Measurements from ENCODE around the gene CARHSP1. TPM values are rescaled to one million over a fixed set of nuclear protein-coding genes. Genes with fewer than 3 reads are reported as not detected.
"Not testable (repeated sequence)": the region's sequence is repeated elsewhere in the genome, so short reads cannot be mapped to it uniquely, and the experiment has no call there.

Gene CARHSP1
- total RNA-seq, 1 experiment from 2014 or later = 182 TPM

DNA sequence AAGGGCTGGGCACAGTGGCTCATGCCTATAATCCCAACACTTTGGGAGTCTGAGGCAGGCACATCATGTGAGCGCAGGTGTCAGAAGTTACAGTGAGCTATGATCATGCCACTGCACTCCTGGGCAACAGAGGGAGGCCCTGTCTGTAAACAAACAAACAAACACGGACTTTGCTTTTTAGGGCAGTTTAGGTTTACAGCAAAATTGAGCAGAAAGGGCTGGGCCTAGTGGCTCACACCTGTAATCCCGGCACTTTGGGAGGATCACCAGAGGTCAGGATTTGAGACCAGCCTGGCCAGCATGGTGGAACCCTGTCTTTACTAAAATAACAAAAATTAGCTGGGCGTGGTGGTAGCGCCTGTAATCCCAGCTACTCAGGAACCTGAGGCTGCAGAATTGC, 3.3 kb upstream of the CARHSP1 start:
- H3K27ac ChIP-seq = no peak overlapping the region
- H3K4me3 ChIP-seq = no peak overlapping the region
- H3K9me3 ChIP-seq (replicated peaks) = no peaks in the 10 kb centered on the region
- H3K27me3 ChIP-seq (replicated peaks) = no peaks in the 10 kb centered on the region
- peaks cover 22% of the 10 kb centered on the region for H3K4me1 ChIP-seq (replicated peaks)
- peaks cover 7% of the 10 kb centered on the region; the same call in 1 of the 2 replicates for H3K36me3 ChIP-seq
- no peak for DNase-seq (ENCODE audit: low read depth in 1 of 2, low spot score in 2 of 2)

DNA sequence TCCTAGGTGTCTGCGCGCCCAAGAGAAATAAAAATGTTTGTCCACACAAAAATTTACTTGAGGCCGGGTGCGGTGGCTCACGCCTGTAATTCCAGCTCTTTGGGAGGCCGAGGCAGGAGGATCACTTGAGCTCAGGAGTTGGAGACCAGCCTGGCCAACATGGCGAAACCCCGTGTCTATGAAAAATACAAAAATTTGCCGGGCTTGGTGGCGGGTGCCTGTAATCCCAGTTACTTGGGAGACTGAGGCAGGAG, 1.1 kb upstream of the CARHSP1 start:
- not testable (repeated sequence) for H3K27ac ChIP-seq; H3K4me3 ChIP-seq; H3K9me3 ChIP-seq (replicated peaks); DNase-seq (ENCODE audit: low read depth in 1 of 2, low spot score in 2 of 2); H3K27me3 ChIP-seq (replicated peaks)
- H3K36me3 ChIP-seq = peaks cover 27% of the 10 kb centered on the region
- peaks cover 28% of the 10 kb centered on the region for H3K4me1 ChIP-seq (replicated peaks)

DNA sequence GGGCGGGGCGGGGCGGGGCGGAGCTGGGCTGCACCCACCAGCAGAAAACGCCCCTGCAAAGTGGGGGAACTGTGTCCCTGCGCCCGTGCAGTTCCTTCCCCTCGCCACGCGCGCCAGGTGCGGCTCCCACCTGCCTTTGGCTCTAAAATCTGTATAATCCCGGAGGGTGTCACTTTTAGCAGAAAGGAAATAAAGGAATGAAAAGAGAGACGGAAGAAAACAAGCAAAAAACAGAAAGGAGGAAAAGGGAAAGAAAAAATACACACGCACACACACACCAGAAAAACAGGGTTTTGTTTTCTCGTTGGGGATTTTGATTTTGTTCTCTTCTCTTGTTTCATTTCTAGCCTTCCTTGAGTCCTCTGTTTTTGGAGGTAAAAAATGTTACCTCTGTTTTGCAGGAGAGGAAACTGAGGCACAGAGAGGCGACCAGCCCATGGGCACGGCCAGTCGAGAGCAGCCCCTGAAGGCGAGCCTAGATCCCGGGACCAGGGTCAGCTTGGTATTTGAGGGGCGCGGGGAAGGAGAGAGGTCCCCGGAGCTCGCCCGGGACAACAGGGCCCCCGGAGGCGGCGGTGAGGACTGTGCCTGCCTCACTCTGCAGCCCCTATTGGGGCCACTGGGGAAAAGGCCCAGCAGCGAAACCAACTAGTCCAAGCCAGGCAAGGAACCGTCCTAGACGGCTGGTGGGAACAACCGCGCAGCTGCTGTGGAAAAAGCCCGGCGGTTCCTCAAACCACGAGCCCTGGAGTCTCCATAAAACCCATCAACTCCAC, 594 bp upstream of the CARHSP1 start:
- no peak for DNase-seq (ENCODE audit: low read depth in 1 of 2, low spot score in 2 of 2)
- Histone ChIP-seq H3K36me3 (peaks cover 32% of the 10 kb centered on the region), H3K4me1 (replicated peaks) (peaks cover 33% of the 10 kb centered on the region), H3K9me3 (replicated peaks) (no peaks in the 10 kb centered on the region), H3K27ac (peak overlapping the region; percentile 25; the same call in 1 of the 2 replicates), H3K27me3 (replicated peaks) (no peaks in the 10 kb centered on the region), H3K4me3 (peak overlapping the region; percentile 75)

DNA sequence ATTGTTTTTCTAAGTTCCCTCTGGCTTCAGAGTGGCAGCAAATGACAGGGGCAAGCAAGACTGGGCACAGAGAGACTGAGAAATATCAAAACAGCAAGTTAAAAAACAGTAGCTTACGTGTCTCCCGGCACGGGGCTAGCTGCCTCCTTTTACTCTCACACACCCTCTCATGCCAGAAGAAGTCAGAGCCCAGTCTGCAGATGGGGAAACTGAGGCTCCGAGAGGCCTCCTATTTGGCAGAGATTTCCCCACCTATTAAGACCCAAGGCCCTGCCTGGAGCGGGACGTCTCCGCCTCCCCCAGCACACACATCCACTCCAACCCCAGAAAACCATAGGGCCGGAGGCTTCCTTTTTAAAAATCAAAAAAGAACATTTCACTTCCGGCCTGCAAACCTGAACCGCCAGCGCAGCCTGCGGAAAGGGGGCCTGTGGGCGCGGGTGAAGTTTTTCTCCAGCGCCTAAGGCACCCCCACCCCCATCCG, 832 bp downstream of the CARHSP1 start:
- peak overlapping the region; percentile 58 for H3K27ac ChIP-seq
- H3K36me3 ChIP-seq = peaks cover 44% of the 10 kb centered on the region
- H3K4me3 ChIP-seq = peak overlapping the region; percentile 75
- H3K4me1 ChIP-seq (replicated peaks) = peaks cover 41% of the 10 kb centered on the region
- DNase-seq (ENCODE audit: low read depth in 1 of 2, low spot score in 2 of 2) = peak in 1 of 2 experiments; percentile 77
- H3K27me3 ChIP-seq (replicated peaks) = no peaks in the 10 kb centered on the region
- H3K9me3 ChIP-seq (replicated peaks) = no peaks in the 10 kb centered on the region

DNA sequence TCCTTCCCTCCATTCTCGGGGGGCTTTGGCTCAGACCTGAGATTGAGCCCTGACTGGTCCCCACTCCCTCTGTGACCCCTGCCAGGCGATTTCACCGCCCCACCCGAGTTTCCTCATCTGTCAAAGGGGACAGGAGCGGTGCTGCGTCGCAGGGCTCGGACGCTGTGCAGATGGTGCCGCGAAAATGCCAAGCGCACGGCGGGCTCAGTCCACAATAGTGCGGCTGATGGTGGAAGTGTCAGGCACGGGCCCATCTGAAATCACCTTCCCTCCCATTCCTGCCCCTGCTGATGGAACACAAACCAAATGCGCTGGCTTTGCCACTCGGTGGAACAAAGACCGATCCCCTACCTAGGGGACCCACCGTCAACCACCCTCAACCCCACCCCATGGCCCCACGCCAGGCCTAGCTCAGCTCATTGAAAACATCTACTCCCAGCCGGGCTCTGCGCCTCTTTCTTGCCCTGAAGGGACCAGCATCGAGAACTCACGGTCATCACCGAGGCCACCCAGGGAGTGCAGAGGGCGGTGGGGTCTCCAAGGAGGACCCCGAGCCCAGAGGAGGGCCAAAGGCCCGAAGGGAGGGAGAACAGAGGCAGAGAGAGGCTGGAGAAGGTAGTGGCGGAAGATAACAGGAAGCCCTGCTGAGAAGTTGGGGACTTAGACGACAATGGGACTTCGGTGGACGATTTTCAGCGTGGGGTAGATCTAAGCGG, 1.4 kb downstream of the CARHSP1 start:
- H3K9me3 ChIP-seq (replicated peaks) = no peaks in the 10 kb centered on the region
- H3K27ac ChIP-seq = peak overlapping the region; percentile 58; the same call in 1 of the 2 replicates
- peaks cover 46% of the 10 kb centered on the region for H3K36me3 ChIP-seq
- H3K4me3 ChIP-seq = peak overlapping the region; percentile 75
- peak; percentile 50 to 63 for DNase-seq (ENCODE audit: low read depth in 1 of 2, low spot score in 2 of 2)
- H3K4me1 ChIP-seq (replicated peaks) = peaks cover 41% of the 10 kb centered on the region
- H3K27me3 ChIP-seq (replicated peaks) = no peaks in the 10 kb centered on the region

DNA sequence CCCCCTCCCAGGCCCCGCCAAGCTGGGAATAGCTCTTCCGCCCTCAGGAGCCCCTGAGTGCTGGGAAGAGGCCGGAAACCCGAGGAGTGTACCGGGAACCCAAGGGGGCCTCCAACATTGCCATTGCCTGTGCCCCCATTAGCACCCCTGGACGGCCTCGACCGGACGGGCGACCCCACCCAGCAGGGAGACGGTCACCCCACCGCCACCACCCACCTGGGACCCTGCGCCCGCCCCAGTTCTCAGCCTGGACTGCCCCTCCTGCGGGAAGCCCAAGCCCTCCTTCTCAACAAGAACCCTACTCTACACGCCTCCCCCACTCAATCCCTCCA, 2.0 kb downstream of the CARHSP1 start:
- DNase-seq (ENCODE audit: low read depth in 1 of 2, low spot score in 2 of 2) = no peak
- peaks cover 41% of the 10 kb centered on the region for H3K4me1 ChIP-seq (replicated peaks)
- no peaks in the 10 kb centered on the region for H3K27me3 ChIP-seq (replicated peaks)
- no peak overlapping the region for H3K27ac ChIP-seq
- peak overlapping the region; percentile 75 for H3K4me3 ChIP-seq
- peaks cover 51% of the 10 kb centered on the region for H3K36me3 ChIP-seq
- no peaks in the 10 kb centered on the region for H3K9me3 ChIP-seq (replicated peaks)

DNA sequence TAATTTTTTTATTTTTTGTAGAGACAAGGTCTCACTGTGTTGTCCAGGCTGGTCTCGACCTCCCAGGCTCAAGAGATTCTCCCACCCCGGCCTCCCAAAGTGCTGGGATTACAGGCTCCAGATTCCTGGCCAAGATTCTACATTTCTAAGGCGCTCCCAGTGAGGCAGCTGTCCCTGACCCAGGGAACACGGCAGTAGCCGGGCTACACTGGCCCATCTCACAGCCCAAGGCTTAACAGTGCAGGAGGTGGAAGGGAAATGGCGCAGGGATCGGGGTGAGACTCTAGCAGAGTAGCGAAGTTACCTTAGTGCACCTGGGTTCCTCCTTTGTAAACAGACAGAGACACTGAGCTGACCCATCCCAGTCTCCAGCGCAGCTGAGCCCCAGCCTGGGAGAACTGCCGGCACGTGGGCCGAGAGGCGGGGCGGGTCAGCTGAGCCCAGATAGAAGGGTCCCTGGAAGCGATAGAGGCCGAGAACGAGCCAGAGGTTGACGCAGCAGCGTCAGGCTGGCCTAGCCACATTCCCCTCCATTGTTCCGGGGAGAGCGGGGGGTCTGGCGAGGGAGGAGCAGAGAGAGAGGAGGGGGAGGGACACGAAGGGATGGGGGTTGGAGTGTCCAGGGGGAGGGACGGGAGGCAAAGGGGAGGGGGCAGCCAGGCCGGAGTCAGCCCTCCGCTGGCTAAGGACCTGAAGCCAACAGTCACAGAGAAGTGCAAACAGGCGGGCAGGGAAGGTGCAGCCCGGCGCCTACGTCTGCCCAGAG, 2.5 kb downstream of the CARHSP1 start:
- H3K9me3 ChIP-seq (replicated peaks) = no peaks in the 10 kb centered on the region
- no peak overlapping the region for H3K4me3 ChIP-seq
- no peaks in the 10 kb centered on the region for H3K27me3 ChIP-seq (replicated peaks)
- peaks cover 39% of the 10 kb centered on the region for H3K4me1 ChIP-seq (replicated peaks)
- peaks cover 51% of the 10 kb centered on the region for H3K36me3 ChIP-seq
- DNase-seq (ENCODE audit: low read depth in 1 of 2, low spot score in 2 of 2) = no peak
- no peak overlapping the region for H3K27ac ChIP-seq

DNA sequence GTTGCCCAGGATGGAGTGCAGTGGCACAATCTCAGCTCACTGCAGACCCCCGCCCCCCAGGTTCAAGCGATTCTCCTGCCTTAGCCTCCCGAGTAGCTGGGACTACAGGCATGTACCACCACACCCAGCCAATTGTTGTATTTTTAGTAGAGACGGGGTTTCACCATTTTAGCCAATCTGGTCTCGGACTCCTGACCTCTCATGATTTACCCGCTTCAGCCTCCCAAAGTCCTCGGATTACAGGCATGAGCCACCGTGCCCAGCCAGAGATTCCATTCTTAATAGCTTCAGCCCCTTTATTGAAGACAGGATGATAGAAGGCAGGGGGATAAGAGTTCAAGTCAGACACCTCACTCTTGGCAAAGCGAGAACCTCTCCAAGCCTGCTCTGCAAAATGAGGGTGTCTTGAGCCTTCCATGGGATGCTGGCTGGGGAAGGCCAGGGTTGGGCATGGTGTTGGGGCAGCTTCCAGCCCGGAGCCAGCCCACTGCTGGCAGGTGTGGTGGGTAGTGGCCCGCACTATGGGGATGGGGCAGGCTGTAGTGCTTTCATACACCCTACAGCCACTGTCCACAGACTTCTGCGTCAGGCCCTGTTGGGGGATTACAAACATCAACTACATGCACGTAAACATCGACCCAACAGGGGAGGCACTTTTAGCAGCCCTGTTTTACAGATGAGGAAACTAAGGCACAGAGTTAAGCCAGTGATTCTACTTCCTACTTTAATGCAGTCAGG, 3.5 kb downstream of the CARHSP1 start:
- no peak overlapping the region for H3K4me3 ChIP-seq
- no peak for DNase-seq (ENCODE audit: low read depth in 1 of 2, low spot score in 2 of 2)

DNA sequence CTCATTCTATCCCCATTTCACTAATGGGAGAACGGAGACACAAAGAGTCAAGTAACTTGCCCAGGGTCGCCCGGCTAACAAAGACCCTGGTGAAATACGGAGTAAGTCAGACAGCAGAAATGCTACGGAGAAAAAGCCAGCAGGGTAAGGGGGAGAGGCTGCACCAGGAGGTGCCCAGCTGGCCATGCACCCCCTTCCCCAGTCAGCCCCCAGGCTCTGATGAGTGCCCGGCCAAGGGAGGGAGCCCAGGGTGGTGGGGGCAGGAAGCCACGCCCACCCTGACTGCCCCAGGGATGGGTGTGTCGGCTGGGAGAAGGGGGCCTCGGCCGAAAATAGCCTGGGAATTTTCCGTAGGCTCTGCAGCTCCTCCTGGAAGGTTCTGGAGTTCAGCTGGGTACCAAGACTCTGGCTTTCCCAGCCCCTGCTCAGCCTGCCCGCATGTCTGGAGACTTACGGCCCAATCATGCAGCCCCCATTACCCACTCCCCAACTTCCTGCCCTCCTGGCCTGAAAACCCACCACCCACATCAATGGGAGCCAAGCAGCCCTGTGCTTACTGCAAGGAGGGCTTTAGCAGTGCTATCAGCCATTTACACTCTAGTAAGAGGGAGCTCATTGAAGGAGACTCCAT, 4.2 kb downstream of the CARHSP1 start:
- H3K4me1 ChIP-seq (replicated peaks) = peaks cover 28% of the 10 kb centered on the region
- no peaks in the 10 kb centered on the region for H3K9me3 ChIP-seq (replicated peaks)
- peaks cover 62% of the 10 kb centered on the region for H3K36me3 ChIP-seq
- DNase-seq (ENCODE audit: low read depth in 1 of 2, low spot score in 2 of 2) = no peak
- H3K27ac ChIP-seq = no peak overlapping the region
- H3K27me3 ChIP-seq (replicated peaks) = no peaks in the 10 kb centered on the region
- H3K4me3 ChIP-seq = no peak overlapping the region

More for the DNA sequence above, 3.5 kb downstream of the CARHSP1 start:
- no peaks in the 10 kb centered on the region for H3K9me3 ChIP-seq (replicated peaks)
- no peaks in the 10 kb centered on the region for H3K27me3 ChIP-seq (replicated peaks)
- H3K4me1 ChIP-seq (replicated peaks) = peaks cover 29% of the 10 kb centered on the region
- H3K36me3 ChIP-seq = peaks cover 55% of the 10 kb centered on the region
- H3K27ac ChIP-seq = no peak overlapping the region

DNA sequence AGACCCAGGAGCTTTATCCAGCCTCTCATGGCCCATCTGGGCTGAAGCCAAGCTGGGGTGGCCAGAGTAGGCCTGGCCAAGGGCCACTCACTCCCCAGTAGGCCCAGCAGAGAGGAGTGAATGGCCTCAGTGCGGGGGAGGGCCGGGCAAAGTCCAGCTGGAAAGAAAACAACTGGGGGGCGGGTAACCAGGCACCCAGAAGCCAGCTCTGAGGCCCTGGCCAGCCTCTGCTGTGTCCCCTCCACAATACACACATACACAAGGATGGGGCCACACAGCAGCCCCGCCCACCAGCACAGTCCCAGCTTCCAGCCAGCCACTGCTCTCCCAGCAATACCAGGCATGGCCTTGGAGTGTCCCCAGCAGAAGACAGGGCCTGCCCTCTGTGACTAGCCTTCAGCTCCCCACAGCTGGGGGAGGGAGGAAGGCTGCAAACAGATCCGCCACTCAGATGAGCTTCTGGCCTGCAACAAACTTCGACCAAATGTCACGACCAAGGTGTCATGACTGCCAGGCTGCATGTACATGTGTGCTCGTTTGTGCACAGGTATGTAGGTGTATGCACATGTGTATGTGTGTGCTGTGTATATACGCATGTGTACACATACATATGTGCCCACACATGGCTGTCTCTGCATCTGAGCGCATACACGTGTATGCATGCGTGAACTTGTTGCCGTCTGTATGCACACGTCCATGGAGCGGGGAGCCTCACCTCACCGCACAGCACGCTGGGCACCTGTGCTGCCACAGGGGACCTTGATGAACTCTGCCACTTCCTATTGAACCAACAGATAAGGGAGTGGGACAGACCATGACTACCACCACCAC, 5.0 kb downstream of the CARHSP1 start:
- no peaks in the 10 kb centered on the region for H3K27me3 ChIP-seq (replicated peaks)
- H3K36me3 ChIP-seq = peaks cover 70% of the 10 kb centered on the region
- no peak for DNase-seq (ENCODE audit: low read depth in 1 of 2, low spot score in 2 of 2)
- H3K4me3 ChIP-seq = no peak overlapping the region
- no peaks in the 10 kb centered on the region for H3K9me3 ChIP-seq (replicated peaks)
- H3K4me1 ChIP-seq (replicated peaks) = peaks cover 23% of the 10 kb centered on the region
- H3K27ac ChIP-seq = no peak overlapping the region

DNA sequence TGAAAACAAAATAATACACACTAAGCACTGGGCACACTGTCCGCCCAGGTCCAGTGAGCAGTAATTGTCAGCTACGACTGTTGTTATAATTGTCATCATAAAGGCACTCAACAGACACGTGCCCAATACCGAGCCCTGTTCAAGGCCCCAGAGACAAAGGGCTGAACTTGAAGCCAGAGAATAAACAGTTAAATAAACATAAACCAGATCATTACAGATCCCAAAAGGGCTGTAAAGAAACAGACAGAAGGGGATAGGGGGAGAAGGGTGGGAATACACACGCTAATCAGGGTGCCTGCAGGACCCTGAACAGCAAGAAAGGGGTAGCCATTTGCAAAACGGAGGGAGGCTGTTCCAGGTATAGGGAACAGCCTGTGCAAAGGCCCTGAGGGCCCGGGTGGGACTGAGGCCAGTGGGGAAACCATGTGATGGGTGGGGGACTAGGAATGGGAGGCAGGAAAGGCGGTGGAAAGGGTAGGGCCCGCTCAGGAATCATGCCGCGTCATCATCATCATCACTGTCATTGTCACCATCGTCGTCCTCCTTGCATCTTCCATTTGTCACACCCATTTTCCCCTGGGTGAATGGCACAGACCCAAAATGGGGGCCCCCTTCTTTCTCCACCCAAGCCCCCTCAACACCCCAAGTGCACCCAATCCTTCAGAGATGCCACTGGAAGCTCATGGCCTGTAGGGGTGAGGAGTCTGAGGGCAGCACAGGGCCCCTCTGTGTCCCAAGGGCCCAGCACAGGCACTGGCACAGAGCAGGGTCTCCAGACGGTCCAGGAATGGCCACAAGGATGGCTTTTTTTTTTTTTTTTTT, 6.3 kb downstream of the CARHSP1 start:
- Histone ChIP-seq H3K27ac (no peak overlapping the region), H3K9me3 (replicated peaks) (no peaks in the 10 kb centered on the region), H3K4me1 (replicated peaks) (peaks cover 23% of the 10 kb centered on the region), H3K36me3 (peaks cover 78% of the 10 kb centered on the region), H3K4me3 (no peak overlapping the region), H3K27me3 (replicated peaks) (no peaks in the 10 kb centered on the region)
- no peak for DNase-seq (ENCODE audit: low read depth in 1 of 2, low spot score in 2 of 2)
